ENCODE data around the gene EFEMP1. TPM values are rescaled to one million over a fixed set of nuclear protein-coding genes. Genes with fewer than 3 reads are reported as not detected.

The EFEMP1 gene
- polyA plus RNA-seq, 1 of the 3 experiments (the other 2 are of a cell fraction): 1,015 TPM

DNA sequence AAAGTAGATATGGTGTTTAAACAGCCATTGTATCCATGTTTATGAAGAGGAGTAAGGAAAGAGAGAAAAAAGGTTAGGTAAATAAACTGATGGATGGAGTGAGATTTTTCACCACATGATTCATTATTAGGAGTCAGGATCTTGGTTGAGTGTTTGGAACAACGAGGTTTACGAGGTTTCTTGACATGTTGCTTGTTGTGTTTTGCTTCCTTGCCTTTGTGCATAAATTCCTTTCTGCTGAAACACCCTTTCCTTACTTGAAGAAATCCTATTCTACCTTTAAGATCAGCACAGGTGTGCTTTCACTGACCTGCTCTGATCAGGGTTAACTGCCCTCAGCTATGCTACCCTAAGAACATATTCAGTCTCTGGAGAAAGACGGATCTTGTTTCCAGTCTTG lies 66.6 kb downstream of the EFEMP1 start:
- H3K4me2 ChIP-seq: no peak overlapping the region
- no peak for DNase-seq
- H3K27ac ChIP-seq (ENCODE audit: low read depth in 2 of 2, low read length in 1 of 2): no peak overlapping the region
- H3K4me1 ChIP-seq (ENCODE audit: control insufficient read depth in 1 of 2, insufficient read depth in 2 of 2, low read depth in 1 of 2, low read length in 1 of 2): 0 out of 4 replicates have a peak, but pooled peaks cover 0 to 2% of the 10 kb centered on the region in 2 experiments
- H3K9ac ChIP-seq: no peak overlapping the region
- no peaks in the 10 kb centered on the region for H3K27me3 ChIP-seq (ENCODE audit: insufficient read depth)
- H2AFZ ChIP-seq (ENCODE audit: low read depth): no peak overlapping the region
- H3K9me2 ChIP-seq: no peaks in the 10 kb centered on the region
- CTCF ChIA-PET: no interaction called here
- no peak overlapping the region for H3K4me3 ChIP-seq (ENCODE audit: low read depth in 2 of 2, low read length in 1 of 2)
- H3K36me3 ChIP-seq (replicated peaks in 1 of 2; ENCODE audit: control insufficient read depth in 1 of 2, insufficient read depth in 2 of 2, low read length in 1 of 2): peaks cover 0 to 4% of the 10 kb centered on the region in 2 experiments
- no peaks in the 10 kb centered on the region for H3K9me3 ChIP-seq
- WGBS (ENCODE audit: low lambda C conversion rate): 59% methylated on average over 3 of the region's 3 CpGs
- TF ChIP-seq RXRA (IDR thresholded peaks at IDR 0.05; ENCODE audit: borderline replicate concordance, low read depth): no peak
- TF ChIP-seq YY1 (IDR thresholded peaks at IDR 0.05; ENCODE audit: low read depth): no peak
- TF ChIP-seq MEF2A (IDR thresholded peaks at IDR 0.05; ENCODE audit: borderline replicate concordance, low read depth): no peak
- TF ChIP-seq, protein P1, sequence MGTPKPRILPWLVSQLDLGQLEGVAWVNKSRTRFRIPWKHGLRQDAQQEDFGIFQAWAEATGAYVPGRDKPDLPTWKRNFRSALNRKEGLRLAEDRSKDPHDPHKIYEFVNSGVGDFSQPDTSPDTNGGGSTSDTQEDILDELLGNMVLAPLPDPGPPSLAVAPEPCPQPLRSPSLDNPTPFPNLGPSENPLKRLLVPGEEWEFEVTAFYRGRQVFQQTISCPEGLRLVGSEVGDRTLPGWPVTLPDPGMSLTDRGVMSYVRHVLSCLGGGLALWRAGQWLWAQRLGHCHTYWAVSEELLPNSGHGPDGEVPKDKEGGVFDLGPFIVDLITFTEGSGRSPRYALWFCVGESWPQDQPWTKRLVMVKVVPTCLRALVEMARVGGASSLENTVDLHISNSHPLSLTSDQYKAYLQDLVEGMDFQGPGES (IDR thresholded peaks at IDR 0.05; ENCODE audit: low read depth, low read length): no peak
- no peak for TF ChIP-seq SMC3 (IDR thresholded peaks at IDR 0.05; ENCODE audit: low read depth, low read length)
- TF ChIP-seq EZH2phosphoT487 (IDR thresholded peaks at IDR 0.05; ENCODE audit: borderline replicate concordance, low read depth): no peak
- no peak for TF ChIP-seq CHD2 (IDR thresholded peaks at IDR 0.05; ENCODE audit: low read length, partially characterized antibody)
- TF ChIP-seq NFIC (IDR thresholded peaks at IDR 0.05; ENCODE audit: borderline replicate concordance): no peak
- no peak for TF ChIP-seq RFX5 (IDR thresholded peaks at IDR 0.05; ENCODE audit: low read length)
- no peak for TF ChIP-seq GATA2 (CRISPR knock-in tag; IDR thresholded peaks at IDR 0.05)
- no peak for TF ChIP-seq RCOR1 (IDR thresholded peaks at IDR 0.05; ENCODE audit: low read length)
- TF ChIP-seq ELF1 (IDR thresholded peaks at IDR 0.05): no peak
- TF ChIP-seq, protein P2, sequence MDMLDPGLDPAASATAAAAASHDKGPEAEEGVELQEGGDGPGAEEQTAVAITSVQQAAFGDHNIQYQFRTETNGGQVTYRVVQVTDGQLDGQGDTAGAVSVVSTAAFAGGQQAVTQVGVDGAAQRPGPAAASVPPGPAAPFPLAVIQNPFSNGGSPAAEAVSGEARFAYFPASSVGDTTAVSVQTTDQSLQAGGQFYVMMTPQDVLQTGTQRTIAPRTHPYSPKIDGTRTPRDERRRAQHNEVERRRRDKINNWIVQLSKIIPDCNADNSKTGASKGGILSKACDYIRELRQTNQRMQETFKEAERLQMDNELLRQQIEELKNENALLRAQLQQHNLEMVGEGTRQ (IDR thresholded peaks at IDR 0.05; ENCODE audit: borderline replicate concordance, low read depth, low read length): no peak
- TF ChIP-seq FOXM1 (IDR thresholded peaks at IDR 0.05; ENCODE audit: low read depth): no peak
- TF ChIP-seq, protein P3, sequence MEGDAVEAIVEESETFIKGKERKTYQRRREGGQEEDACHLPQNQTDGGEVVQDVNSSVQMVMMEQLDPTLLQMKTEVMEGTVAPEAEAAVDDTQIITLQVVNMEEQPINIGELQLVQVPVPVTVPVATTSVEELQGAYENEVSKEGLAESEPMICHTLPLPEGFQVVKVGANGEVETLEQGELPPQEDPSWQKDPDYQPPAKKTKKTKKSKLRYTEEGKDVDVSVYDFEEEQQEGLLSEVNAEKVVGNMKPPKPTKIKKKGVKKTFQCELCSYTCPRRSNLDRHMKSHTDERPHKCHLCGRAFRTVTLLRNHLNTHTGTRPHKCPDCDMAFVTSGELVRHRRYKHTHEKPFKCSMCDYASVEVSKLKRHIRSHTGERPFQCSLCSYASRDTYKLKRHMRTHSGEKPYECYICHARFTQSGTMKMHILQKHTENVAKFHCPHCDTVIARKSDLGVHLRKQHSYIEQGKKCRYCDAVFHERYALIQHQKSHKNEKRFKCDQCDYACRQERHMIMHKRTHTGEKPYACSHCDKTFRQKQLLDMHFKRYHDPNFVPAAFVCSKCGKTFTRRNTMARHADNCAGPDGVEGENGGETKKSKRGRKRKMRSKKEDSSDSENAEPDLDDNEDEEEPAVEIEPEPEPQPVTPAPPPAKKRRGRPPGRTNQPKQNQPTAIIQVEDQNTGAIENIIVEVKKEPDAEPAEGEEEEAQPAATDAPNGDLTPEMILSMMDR (IDR thresholded peaks at IDR 0.05): no peak
- no peak for TF ChIP-seq FOSL2 (IDR thresholded peaks at IDR 0.05; ENCODE audit: borderline replicate concordance, low read depth)
- no peak for TF ChIP-seq EP300 (IDR thresholded peaks at IDR 0.05; ENCODE audit: borderline replicate concordance in 1 of 2, low read depth in 1 of 2, low read length in 1 of 2)
- TF ChIP-seq, protein P4, sequence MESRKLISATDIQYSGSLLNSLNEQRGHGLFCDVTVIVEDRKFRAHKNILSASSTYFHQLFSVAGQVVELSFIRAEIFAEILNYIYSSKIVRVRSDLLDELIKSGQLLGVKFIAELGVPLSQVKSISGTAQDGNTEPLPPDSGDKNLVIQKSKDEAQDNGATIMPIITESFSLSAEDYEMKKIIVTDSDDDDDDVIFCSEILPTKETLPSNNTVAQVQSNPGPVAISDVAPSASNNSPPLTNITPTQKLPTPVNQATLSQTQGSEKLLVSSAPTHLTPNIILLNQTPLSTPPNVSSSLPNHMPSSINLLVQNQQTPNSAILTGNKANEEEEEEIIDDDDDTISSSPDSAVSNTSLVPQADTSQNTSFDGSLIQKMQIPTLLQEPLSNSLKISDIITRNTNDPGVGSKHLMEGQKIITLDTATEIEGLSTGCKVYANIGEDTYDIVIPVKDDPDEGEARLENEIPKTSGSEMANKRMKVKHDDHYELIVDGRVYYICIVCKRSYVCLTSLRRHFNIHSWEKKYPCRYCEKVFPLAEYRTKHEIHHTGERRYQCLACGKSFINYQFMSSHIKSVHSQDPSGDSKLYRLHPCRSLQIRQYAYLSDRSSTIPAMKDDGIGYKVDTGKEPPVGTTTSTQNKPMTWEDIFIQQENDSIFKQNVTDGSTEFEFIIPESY (IDR thresholded peaks at IDR 0.05; ENCODE audit: borderline replicate concordance, low read depth): no peak
- no peaks in the 10 kb centered on the region for H3K79me2 ChIP-seq (ENCODE audit: insufficient read depth)
- POLR2A ChIA-PET: no interaction called here
- no peaks in the 10 kb centered on the region for H4K20me1 ChIP-seq (ENCODE audit: insufficient read depth)
- peaks cover 13% of the 10 kb centered on the region for H3F3A ChIP-seq (replicated peaks; ENCODE audit: insufficient read depth)

Data from SK-N-SH (cell line).